Measurements from ENCODE around the gene NLRC5. TPM values are rescaled to one million over a fixed set of nuclear protein-coding genes. Genes with fewer than 3 reads are reported as not detected.

NLRC5 gene
- total RNA-seq, 2 experiments from 2014 or later = 424 to 434 TPM

- TF ChIP-seq, protein P1, sequence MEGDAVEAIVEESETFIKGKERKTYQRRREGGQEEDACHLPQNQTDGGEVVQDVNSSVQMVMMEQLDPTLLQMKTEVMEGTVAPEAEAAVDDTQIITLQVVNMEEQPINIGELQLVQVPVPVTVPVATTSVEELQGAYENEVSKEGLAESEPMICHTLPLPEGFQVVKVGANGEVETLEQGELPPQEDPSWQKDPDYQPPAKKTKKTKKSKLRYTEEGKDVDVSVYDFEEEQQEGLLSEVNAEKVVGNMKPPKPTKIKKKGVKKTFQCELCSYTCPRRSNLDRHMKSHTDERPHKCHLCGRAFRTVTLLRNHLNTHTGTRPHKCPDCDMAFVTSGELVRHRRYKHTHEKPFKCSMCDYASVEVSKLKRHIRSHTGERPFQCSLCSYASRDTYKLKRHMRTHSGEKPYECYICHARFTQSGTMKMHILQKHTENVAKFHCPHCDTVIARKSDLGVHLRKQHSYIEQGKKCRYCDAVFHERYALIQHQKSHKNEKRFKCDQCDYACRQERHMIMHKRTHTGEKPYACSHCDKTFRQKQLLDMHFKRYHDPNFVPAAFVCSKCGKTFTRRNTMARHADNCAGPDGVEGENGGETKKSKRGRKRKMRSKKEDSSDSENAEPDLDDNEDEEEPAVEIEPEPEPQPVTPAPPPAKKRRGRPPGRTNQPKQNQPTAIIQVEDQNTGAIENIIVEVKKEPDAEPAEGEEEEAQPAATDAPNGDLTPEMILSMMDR (IDR thresholded peaks at IDR 0.05) = no peak
- Histone ChIP-seq H3K4me3 (ENCODE audit: low read length) (no peak overlapping the region), H3K9me3 (ENCODE audit: control insufficient read depth in 1 of 2, insufficient read depth in 1 of 2, low read length in 2 of 2) (no peaks in the 10 kb centered on the region), H3K36me3 (ENCODE audit: insufficient read depth, low read length) (peaks cover 55% of the 10 kb centered on the region), H3K27me3 (ENCODE audit: control insufficient read depth in 1 of 2, insufficient read depth in 2 of 2, low read length in 2 of 2) (no peaks in the 10 kb centered on the region), H3K27ac (ENCODE audit: low read depth in 1 of 2, low read length in 2 of 2) (no peak overlapping the region), H3K4me1 (ENCODE audit: insufficient read depth, low read length) (peaks cover 3% of the 10 kb centered on the region)
- Mint-ChIP-seq H3K4me1 (ENCODE audit: low read depth) (no peaks in the 10 kb centered on the region), H3K27me3 (no peaks in the 10 kb centered on the region), H3K9me3 (no peaks in the 10 kb centered on the region), H3K36me3 (ENCODE audit: low read depth) (peaks cover 43% of the 10 kb centered on the region), H3K4me3 (no peak overlapping the region), H3K27ac (no peak overlapping the region)
- no peak for DNase-seq
- intact Hi-C loops (cut with DNase I, micrococcal nuclease) = no loop called here
- ATAC-seq (ENCODE audit: poor library complexity) = no peak
- ChIA-PET CTCF (no interaction called here), POLR2A (interaction anchor here (0.6 to 7.5 kb wide), 2 partner anchors 13 to 264 kb away, joined by 4 to 51 read pairs; partner anchors contain the start of gene HERPUD1)
Observed at GRCh38 chr16:56945847-56946527, 43.4 kb upstream of the NLRC5 start.

- POLR2A ChIA-PET = interaction anchor here (0.6 to 7.5 kb wide), 5 partner anchors 9 to 263 kb away, joined by 3 to 51 read pairs (median 4); partner anchors contain the start of genes HERPUD1 and NLRC5
- H3K27me3 ChIP-seq (ENCODE audit: control insufficient read depth in 1 of 2, insufficient read depth in 2 of 2, low read length in 2 of 2) = no peaks in the 10 kb centered on the region
- Mint-ChIP-seq H3K36me3 (ENCODE audit: low read depth) (peaks cover 35% of the 10 kb centered on the region), H3K4me3 (no peak overlapping the region), H3K27ac (no peak overlapping the region), H3K27me3 (no peaks in the 10 kb centered on the region), H3K9me3 (no peaks in the 10 kb centered on the region), H3K4me1 (ENCODE audit: low read depth) (no peaks in the 10 kb centered on the region)
- peaks cover 9% of the 10 kb centered on the region for H3K4me1 ChIP-seq (ENCODE audit: insufficient read depth, low read length)
- H3K27ac ChIP-seq (ENCODE audit: low read depth in 1 of 2, low read length in 2 of 2) = no peak overlapping the region
- TF ChIP-seq, protein P1 (IDR thresholded peaks at IDR 0.05) = no peak
- H3K9me3 ChIP-seq (ENCODE audit: control insufficient read depth in 1 of 2, insufficient read depth in 1 of 2, low read length in 2 of 2) = no peaks in the 10 kb centered on the region
- no peak for DNase-seq
- intact Hi-C loops (cut with DNase I, micrococcal nuclease) = no loop called here
- H3K4me3 ChIP-seq (ENCODE audit: low read length) = no peak overlapping the region
- no peak for ATAC-seq (ENCODE audit: poor library complexity)
- CTCF ChIA-PET = interaction anchor here (0.7 kb wide), 1 partner anchor 164 kb away, joined by 4 read pairs; no protein-coding TSS in a partner anchor
- H3K36me3 ChIP-seq (ENCODE audit: insufficient read depth, low read length) = peaks cover 45% of the 10 kb centered on the region
Observed at GRCh38 chr16:56946767-56947603, 42.4 kb upstream of the NLRC5 start.

DNA sequence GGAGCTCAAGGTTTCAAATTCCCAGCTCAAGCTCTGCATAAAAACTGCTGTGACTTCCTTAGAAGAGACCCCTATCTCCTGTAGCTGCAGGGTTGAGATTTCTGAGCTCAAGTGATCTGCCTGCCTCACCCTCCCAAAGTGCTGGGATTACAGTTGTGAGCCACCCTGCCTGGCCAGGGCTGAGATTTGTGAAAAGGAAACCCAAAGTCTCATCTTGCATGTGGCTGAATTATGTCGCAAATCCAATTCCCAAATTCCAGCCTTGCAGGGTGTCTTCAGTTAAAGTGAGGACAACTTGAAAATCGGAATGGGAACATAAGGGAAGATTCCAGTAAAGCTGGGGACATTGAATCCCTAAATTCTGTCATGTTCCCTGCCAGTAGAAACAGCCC, 41.8 kb upstream of the NLRC5 start:
- POLR2A ChIA-PET = interaction anchor here (0.6 to 7.5 kb wide), 4 partner anchors 9 to 42 kb away, joined by 3 to 51 read pairs (median 4); partner anchors contain the start of genes HERPUD1 and NLRC5
- H3K27ac ChIP-seq (ENCODE audit: low read depth in 1 of 2, low read length in 2 of 2) = no peak overlapping the region
- H3K27me3 ChIP-seq (ENCODE audit: control insufficient read depth in 1 of 2, insufficient read depth in 2 of 2, low read length in 2 of 2) = no peaks in the 10 kb centered on the region
- H3K9me3 ChIP-seq (ENCODE audit: control insufficient read depth in 1 of 2, insufficient read depth in 1 of 2, low read length in 2 of 2) = no peaks in the 10 kb centered on the region
- intact Hi-C loops (cut with DNase I, micrococcal nuclease) = no loop called here
- Mint-ChIP-seq H3K4me3 (no peak overlapping the region), H3K36me3 (ENCODE audit: low read depth) (peaks cover 29% of the 10 kb centered on the region), H3K27me3 (no peaks in the 10 kb centered on the region), H3K27ac (no peak overlapping the region), H3K9me3 (no peaks in the 10 kb centered on the region), H3K4me1 (ENCODE audit: low read depth) (no peaks in the 10 kb centered on the region)
- ATAC-seq (ENCODE audit: poor library complexity) (no peak), DNase-seq (no peak)
- peaks cover 39% of the 10 kb centered on the region for H3K36me3 ChIP-seq (ENCODE audit: insufficient read depth, low read length)
- CTCF ChIA-PET = interaction anchor here (0.7 kb wide), 1 partner anchor 164 kb away, joined by 4 read pairs; no protein-coding TSS in a partner anchor
- TF ChIP-seq, protein P1 (IDR thresholded peaks at IDR 0.05) = no peak
- no peak overlapping the region for H3K4me3 ChIP-seq (ENCODE audit: low read length)
- H3K4me1 ChIP-seq (ENCODE audit: insufficient read depth, low read length) = peaks cover 9% of the 10 kb centered on the region
